ENCODE data around the gene PARD6A.

GRCh38 chr16:67654403-67654911, 6.3 kb upstream of the PARD6A start:
- TF ChIP-seq CTCF (IDR thresholded peaks at IDR 0.05) (no peak), POLR2A (IDR thresholded peaks at IDR 0.05) (no peak)
